MG63 (cell line): ENCODE results near the gene NUDT12. TPM values are rescaled to one million over a fixed set of nuclear protein-coding genes. Genes with fewer than 3 reads are reported as not detected.
A peak's percentile ranks its signal among the peaks of the same experiment; 100 is the strongest.

ENCODE experiments used
- DNase-seq: peaks from one replicate; pipeline ENCODE4 v3.0.0-alpha.2; 2020
- H3K27me3 ChIP-seq: fragments of 250-450 bp; sonication (Bioruptor Pico); 2 replicates; pipeline ENCODE4 v1.5.1; 2020; ENCODE audit warnings: mild to moderate bottlenecking, moderate library complexity
- H3K36me3 ChIP-seq: fragments of 250-450 bp; sonication (Bioruptor Pico); 2 replicates; pipeline ENCODE4 v1.5.1; 2020; ENCODE audit warnings: mild to moderate bottlenecking, moderate library complexity
- H3K4me3 ChIP-seq: fragments of 250-450 bp; sonication (Bioruptor Pico); 2 replicates; pipeline ENCODE4 v1.5.1; 2020; ENCODE audit warnings: mild to moderate bottlenecking, moderate library complexity
- H3K9me3 ChIP-seq: fragments of 250-450 bp; sonication (Bioruptor Pico); 2 replicates; pipeline ENCODE4 v1.5.1; 2020; ENCODE audit warnings: mild to moderate bottlenecking, moderate library complexity
- total RNA-seq: library from RNA; depleted of rRNA; stranded (reverse); fragments of >200 nt; shearing (Covaris generic); gene quantifications from 2 replicates; pipeline ENCODE4 v1.2.3, GENCODE V29; 2014; ENCODE audit warnings: low replicate concordance; rRNA removed

The NUDT12 gene
- 10.8 and 19.1 TPM in 2 replicates for total RNA-seq

- Histone ChIP-seq H3K27me3 (no peaks in the 10 kb centered on the region), H3K9me3 (no peaks in the 10 kb centered on the region), H3K4me3 (peak within 1 kb of the TSS; percentile 93), H3K36me3 (peaks cover 2% of the 10 kb centered on the region; the same call in 1 of the 2 replicates)
- peak; percentile 79 for DNase-seq
Observed at GRCh38 chr5:103562453-103563157, at the start of gene NUDT12. Gene NUDT12, minus strand, starts transcription at chr5:103562789. Its CDS starts 2,541 bp downstream, at chr5:103560248.

- Histone ChIP-seq H3K9me3 (no peaks in the 10 kb centered on the region), H3K27me3 (no peaks in the 10 kb centered on the region), H3K4me3 (no peak overlapping the region), H3K36me3 (no peaks in the 10 kb centered on the region)
- no peak for DNase-seq
Observed at GRCh38 chr5:103607346-103607745, 44.8 kb upstream of the NUDT12 start.

GRCh38 chr5:103605277-103605676 is 42.7 kb upstream of the NUDT12 start:
- no peaks in the 10 kb centered on the region for H3K36me3 ChIP-seq
- no peak for DNase-seq

GRCh38 chr5:103602438-103602837 is 39.8 kb upstream of the NUDT12 start:
- H3K4me3 ChIP-seq, result no peak overlapping the region
- H3K36me3 ChIP-seq, result no peaks in the 10 kb centered on the region
- H3K9me3 ChIP-seq, result no peaks in the 10 kb centered on the region
- no peaks in the 10 kb centered on the region for H3K27me3 ChIP-seq
- DNase-seq, result no peak

More at GRCh38 chr5:103605277-103605676, 42.7 kb upstream of the NUDT12 start:
- Histone ChIP-seq H3K4me3 (no peak overlapping the region), H3K9me3 (no peaks in the 10 kb centered on the region), H3K27me3 (no peaks in the 10 kb centered on the region)

GRCh38 chr5:103601314-103601713 is 38.7 kb upstream of the NUDT12 start:
- Histone ChIP-seq H3K9me3 (no peaks in the 10 kb centered on the region), H3K36me3 (no peaks in the 10 kb centered on the region), H3K4me3 (no peak overlapping the region), H3K27me3 (no peaks in the 10 kb centered on the region)
- no peak for DNase-seq

- no peak overlapping the region for H3K4me3 ChIP-seq
- no peaks in the 10 kb centered on the region for H3K27me3 ChIP-seq
- H3K36me3 ChIP-seq, result no peaks in the 10 kb centered on the region
Observed at GRCh38 chr5:103600086-103600485, 37.5 kb upstream of the NUDT12 start.

GRCh38 chr5:103598997-103599566 is 36.5 kb upstream of the NUDT12 start:
- DNase-seq, result no peak
- Histone ChIP-seq H3K27me3 (no peaks in the 10 kb centered on the region), H3K36me3 (no peaks in the 10 kb centered on the region), H3K4me3 (no peak overlapping the region), H3K9me3 (no peaks in the 10 kb centered on the region)

More at GRCh38 chr5:103600086-103600485, 37.5 kb upstream of the NUDT12 start:
- no peak for DNase-seq
- no peaks in the 10 kb centered on the region for H3K9me3 ChIP-seq

GRCh38 chr5:103590221-103590620 is 27.6 kb upstream of the NUDT12 start:
- Histone ChIP-seq H3K27me3 (no peaks in the 10 kb centered on the region), H3K4me3 (no peak overlapping the region), H3K9me3 (no peaks in the 10 kb centered on the region; the same call in 1 of the 2 replicates), H3K36me3 (no peaks in the 10 kb centered on the region)
- no peak for DNase-seq

GRCh38 chr5:103589776-103590175 is 27.2 kb upstream of the NUDT12 start:
- no peak for DNase-seq
- no peaks in the 10 kb centered on the region; the same call in 1 of the 2 replicates for H3K9me3 ChIP-seq
- H3K4me3 ChIP-seq, result no peak overlapping the region
- H3K36me3 ChIP-seq, result no peaks in the 10 kb centered on the region
- H3K27me3 ChIP-seq, result no peaks in the 10 kb centered on the region

- Histone ChIP-seq H3K4me3 (no peak overlapping the region), H3K27me3 (no peaks in the 10 kb centered on the region), H3K36me3 (no peaks in the 10 kb centered on the region), H3K9me3 (no peaks in the 10 kb centered on the region; the same call in 1 of the 2 replicates)
- DNase-seq, result no peak
Observed at GRCh38 chr5:103589357-103589756, 26.8 kb upstream of the NUDT12 start.

- H3K9me3 ChIP-seq, result no peaks in the 10 kb centered on the region; the same call in 1 of the 2 replicates
- H3K27me3 ChIP-seq, result no peaks in the 10 kb centered on the region; the same call in 1 of the 2 replicates
- H3K36me3 ChIP-seq, result no peaks in the 10 kb centered on the region
- H3K4me3 ChIP-seq, result no peak overlapping the region
- no peak for DNase-seq
Observed at GRCh38 chr5:103587185-103587748, 24.7 kb upstream of the NUDT12 start.

- H3K36me3 ChIP-seq, result no peaks in the 10 kb centered on the region
- no peak overlapping the region for H3K4me3 ChIP-seq
- H3K27me3 ChIP-seq, result peaks cover 9% of the 10 kb centered on the region
- H3K9me3 ChIP-seq, result no peaks in the 10 kb centered on the region
- DNase-seq, result peak; percentile 22
Observed at GRCh38 chr5:103582364-103582763, 19.8 kb upstream of the NUDT12 start.

- Histone ChIP-seq H3K27me3 (no peaks in the 10 kb centered on the region; the same call in 1 of the 2 replicates), H3K4me3 (no peak overlapping the region), H3K9me3 (no peaks in the 10 kb centered on the region), H3K36me3 (no peaks in the 10 kb centered on the region)
- DNase-seq, result no peak
Observed at GRCh38 chr5:103573411-103573810, 10.8 kb upstream of the NUDT12 start.

GRCh38 chr5:103572454-103572853 is 9.9 kb upstream of the NUDT12 start:
- Histone ChIP-seq H3K36me3 (no peaks in the 10 kb centered on the region), H3K9me3 (0 out of 2 replicates have a peak, but pooled peaks cover 2% of the 10 kb centered on the region), H3K27me3 (no peaks in the 10 kb centered on the region; the same call in 1 of the 2 replicates), H3K4me3 (no peak overlapping the region)
- DNase-seq, result no peak

GRCh38 chr5:103571730-103572129 is 9.1 kb upstream of the NUDT12 start:
- no peak overlapping the region for H3K4me3 ChIP-seq
- no peaks in the 10 kb centered on the region; the same call in 1 of the 2 replicates for H3K27me3 ChIP-seq
- DNase-seq, result no peak
- 0 out of 2 replicates have a peak, but pooled peaks cover 2% of the 10 kb centered on the region for H3K9me3 ChIP-seq
- H3K36me3 ChIP-seq, result no peaks in the 10 kb centered on the region

GRCh38 chr5:103569313-103570060 is 6.9 kb upstream of the NUDT12 start:
- Histone ChIP-seq H3K27me3 (no peaks in the 10 kb centered on the region; the same call in 1 of the 2 replicates), H3K9me3 (0 out of 2 replicates have a peak, but pooled peaks cover 2% of the 10 kb centered on the region), H3K36me3 (no peaks in the 10 kb centered on the region), H3K4me3 (no peak overlapping the region)
- no peak for DNase-seq
